Heart right ventricle (tissue), 16 donors: ENCODE measurements around the gene ISCA2. TPM values are rescaled to one million over a fixed set of nuclear protein-coding genes. Genes with fewer than 3 reads are reported as not detected.

ENCODE experiments used
- ATAC-seq, 8 donors: fragments of 200-7000 bp; cut with Tn5 transposase; one replicate each; pipeline ENCODE4 v1.9.1; 2020; ENCODE audit warnings: mild to moderate bottlenecking in 8 of 8, moderate library complexity in 8 of 8, moderate number of reproducible peaks in 1 of 8
- DNase-seq, 2 donors: peaks; one replicate each; pipeline ENCODE4 v3.0.0-alpha.2; 2020
- H3K27ac ChIP-seq, 10 donors: fragments of 200-600 bp; sonication (generic) in 2 of 10; one replicate each; pipeline versions ENCODE4 v1.5.0 to v1.8.0; 2020 to 2022; ENCODE audit warnings: mild to moderate bottlenecking in 3 of 10
- H3K27me3 ChIP-seq, 7 donors: fragments of 200-600 bp; one replicate each; pipeline ENCODE4 v1.8.0; 2021 to 2022; ENCODE audit warnings: mild to moderate bottlenecking in 2 of 7
- H3K36me3 ChIP-seq, 9 donors: fragments of 200-600 bp; sonication (generic) in 1 of 9; one replicate each; pipeline versions ENCODE4 v1.5.0 to v1.8.0; 2020 to 2022; ENCODE audit warnings: mild to moderate bottlenecking in 2 of 9
- H3K4me1 ChIP-seq, 9 donors: fragments of 200-600 bp; sonication (generic) in 1 of 9; one replicate each; pipeline versions ENCODE4 v1.5.0 to v1.8.0; 2020 to 2022; ENCODE audit warnings: mild to moderate bottlenecking in 4 of 9
- H3K4me3 ChIP-seq, 10 donors: fragments of 200-600 bp; sonication (generic) in 2 of 10; one replicate each; pipeline versions ENCODE4 v1.5.0 to v1.8.0; 2020 to 2022; ENCODE audit warnings: mild to moderate bottlenecking in 7 of 10, moderate library complexity in 2 of 10
- H3K9me3 ChIP-seq, 11 donors: fragments of 200-600 bp in 10 of 11; sonication (generic) in 2 of 11; one replicate each; pipeline versions ENCODE4 v1.5.0 to v1.8.0; 2013 to 2022; ENCODE audit warnings: mild to moderate bottlenecking in 2 of 11, control low read depth in 1 of 11, moderate library complexity in 1 of 11
- CTCF ChIP-seq, 9 donors: fragments of 200-600 bp; sonication (generic) in 2 of 9; IDR thresholded peaks; one replicate each; pipeline versions ENCODE4 v1.5.0 to v1.8.0; 2021 to 2022; ENCODE audit warnings: antibody characterized with exemption in 9 of 9, mild to moderate bottlenecking in 5 of 9, moderate library complexity in 1 of 9
- WGBS, 2 donors: extraction: QIAGEN DNeasy Blood & Tissue Kit; methylation state at CpG; one replicate each; pipeline ENCODE4 v1.1.7; 2013; ENCODE audit warnings: inconsistent platforms in 1 of 2; 5-methylcytosine and 5-hydroxymethylcytosine counted together
- intact Hi-C, 10 donors: fragments of 100-400 bp; cut with DNase I; formaldehyde crosslinking; loops; one replicate each; pipeline versions ENCODE4 v1.11.1 to v1.14.2; 2022
- polyA plus RNA-seq, 2 donors: library from polyadenylated mRNA; stranded (reverse); fragments of 200-250 nt; gene quantifications; one replicate each; pipeline ENCODE4 v1.2.3, GENCODE V29; 2013
- total RNA-seq, 10 donors: library from RNA; stranded (reverse); fragmentation: NEBNext Ultra II Directional in 3 of 10; extraction: Animal tissue kit (Norgen Biotek cat#: 25700) in 3 of 10; gene quantifications; one replicate each; pipeline versions ENCODE4 v1.2.1 to v1.2.4, GENCODE V29; 2021 to 2023
- donor health status: Arrhythmogenic right ventricular cardiomyopathy.
- donor health status: ischemic (EF 13 %, LVEDD 7.1; RV severe dilation, severe dysfunction).
- donor health status: healthy with polysubstance abuse.
- donor health status: DM: no; HTN: yes; CAD: no.
- donor health status: DM: no; HTN: no; CAD: no.
- donor health status: ischemic (EF 25% LVEDD 6.9; RV normal size, moderate dysfunction).
- donor health status: ischemic (EF 25% LVEDD 5.7; RV mildly dilated, moderate dysfunction).
- donor health status: healthy.
- donor health status: DM: yes; HTN: yes; CAD: no.
- donor health status: Ischemic cardiomyopathy.
- donor health status: ischemic (EF 35%, LVEDD 5.7; RV mildly dilated, moderate dysfunction).
- donor health status: nonischemic (EF 11% LVEDD 7.7; RV severe dilation, severe dysfunction).
- donor health status: DM: yes; HTN: yes; CAD: no.
- donor health status: PGD.
- donor health status: ischemic (EF 29% LVEDD 5.4; RV normal size, mild dysfunction).
- donor health status: nonischemic (EF 23%, LVEDD 6.1; RV moderate dilation, normal function).

ISCA2 gene
- total and polyA plus RNA-seq, 12 donors: 20.6 to 44.3 (median 39.9) TPM

GRCh38 chr14:74545386-74545785 lies 51.8 kb downstream of the ISCA2 start:
- Histone ChIP-seq H3K4me1 (peaks cover 0 to 19% (median 12%) of the 10 kb centered on the region in 9 donors), H3K36me3 (peaks cover 0 to 32% (median 0%) of the 10 kb centered on the region in 9 donors), H3K4me3 (no peak overlapping the region), H3K27ac (no peak overlapping the region), H3K9me3 (no peaks in the 10 kb centered on the region), H3K27me3 (no peaks in the 10 kb centered on the region)
- ATAC-seq (no peak), DNase-seq (no peak)
- intact Hi-C loops: loop anchor here in 1 of 10 donors (5.0 kb wide), 1 partner anchor 57 kb away; no protein-coding TSS in a partner anchor
- WGBS, 2 donors: 81 to 91% methylated on average over 4 of the region's 4 CpGs
- TF ChIP-seq CTCF (IDR thresholded peaks at IDR 0.05): no peak

- no peak for TF ChIP-seq CTCF (IDR thresholded peaks at IDR 0.05)
- H3K27me3 ChIP-seq: no peaks in the 10 kb centered on the region
- intact Hi-C loops: loop anchor here in 1 of 10 donors (5.0 kb wide), 1 partner anchor 56 kb away; no protein-coding TSS in a partner anchor
- ATAC-seq: no peak
- H3K4me1 ChIP-seq: peaks cover 0 to 25% (median 15%) of the 10 kb centered on the region in 9 donors
- H3K27ac ChIP-seq: no peak overlapping the region
- no peak overlapping the region for H3K4me3 ChIP-seq
- WGBS, 2 donors: 73 to 79% methylated on average over 11 of the region's 11 CpGs
- peaks cover 0 to 36% (median 0%) of the 10 kb centered on the region in 9 donors for H3K36me3 ChIP-seq
- H3K9me3 ChIP-seq: no peaks in the 10 kb centered on the region
- no peak for DNase-seq
Observed at GRCh38 chr14:74546416-74546815, 52.9 kb downstream of the ISCA2 start.

Other genes with a start within 250 kb of the ISCA2 start
- gene ABCD4, start 190.8 kb upstream of the ISCA2 start, total RNA-seq: 10 to 100 TPM; 18.1 to 26.3 (median 22.0) TPM
- gene ABCD4, start 190.8 kb upstream of the ISCA2 start, polyA plus RNA-seq: 10 to 100 TPM; 17.8 to 76.4 TPM
- not detected for gene VRTN, start 145.3 kb upstream of the ISCA2 start, total RNA-seq
- gene VRTN, start 145.3 kb upstream of the ISCA2 start, polyA plus RNA-seq: not detected
- under 1 TPM in 5 of 10 donors, not detected in 5; 0.09 to 0.15 (median 0.15) TPM for gene SYNDIG1L, start 67.6 kb upstream of the ISCA2 start, total RNA-seq
- under 1 TPM in 1 of 2 donors, not detected in 1; 0.03 TPM for gene SYNDIG1L, start 67.6 kb upstream of the ISCA2 start, polyA plus RNA-seq
- gene NPC2, start 460 bp upstream of the ISCA2 start, total RNA-seq: 100 to 1,000 TPM in 5 of 10 donors, 10 to 100 TPM in 5; 70.0 to 258 (median 96.0) TPM
- gene NPC2, start 460 bp upstream of the ISCA2 start, polyA plus RNA-seq: 100 to 1,000 TPM; 130 to 148 TPM
- 10 to 100 TPM in 9 of 10 donors, 1 to 10 TPM in 1; 7.1 to 50.3 (median 18.5) TPM for gene LTBP2, start 118.5 kb downstream of the ISCA2 start, total RNA-seq
- gene LTBP2, start 118.5 kb downstream of the ISCA2 start, polyA plus RNA-seq: 1 to 10 TPM; 3.5 TPM
- gene AREL1, start 219.3 kb downstream of the ISCA2 start, total RNA-seq: 10 to 100 TPM; 18.1 to 27.2 (median 20.9) TPM
- 1 to 10 TPM; 8.8 to 8.9 TPM for gene AREL1, start 219.3 kb downstream of the ISCA2 start, polyA plus RNA-seq
- gene FCF1, start 219.4 kb downstream of the ISCA2 start, total RNA-seq: 10 to 100 TPM; 31.7 to 45.5 (median 37.2) TPM
- 10 to 100 TPM in 1 of 2 donors, 1 to 10 TPM in 1; 3.4 to 20.8 TPM for gene FCF1, start 219.4 kb downstream of the ISCA2 start, polyA plus RNA-seq